GM19452 (cell line): ENCODE data around the gene DCHS1.

Experiments
- ATAC-seq: cut with Tn5 transposase; IDR thresholded peaks from one replicate; pipeline ENCODE4 v1.9.1; 2021; ENCODE audit not compliant: unreplicated experiment

DCHS1 gene

DNA sequence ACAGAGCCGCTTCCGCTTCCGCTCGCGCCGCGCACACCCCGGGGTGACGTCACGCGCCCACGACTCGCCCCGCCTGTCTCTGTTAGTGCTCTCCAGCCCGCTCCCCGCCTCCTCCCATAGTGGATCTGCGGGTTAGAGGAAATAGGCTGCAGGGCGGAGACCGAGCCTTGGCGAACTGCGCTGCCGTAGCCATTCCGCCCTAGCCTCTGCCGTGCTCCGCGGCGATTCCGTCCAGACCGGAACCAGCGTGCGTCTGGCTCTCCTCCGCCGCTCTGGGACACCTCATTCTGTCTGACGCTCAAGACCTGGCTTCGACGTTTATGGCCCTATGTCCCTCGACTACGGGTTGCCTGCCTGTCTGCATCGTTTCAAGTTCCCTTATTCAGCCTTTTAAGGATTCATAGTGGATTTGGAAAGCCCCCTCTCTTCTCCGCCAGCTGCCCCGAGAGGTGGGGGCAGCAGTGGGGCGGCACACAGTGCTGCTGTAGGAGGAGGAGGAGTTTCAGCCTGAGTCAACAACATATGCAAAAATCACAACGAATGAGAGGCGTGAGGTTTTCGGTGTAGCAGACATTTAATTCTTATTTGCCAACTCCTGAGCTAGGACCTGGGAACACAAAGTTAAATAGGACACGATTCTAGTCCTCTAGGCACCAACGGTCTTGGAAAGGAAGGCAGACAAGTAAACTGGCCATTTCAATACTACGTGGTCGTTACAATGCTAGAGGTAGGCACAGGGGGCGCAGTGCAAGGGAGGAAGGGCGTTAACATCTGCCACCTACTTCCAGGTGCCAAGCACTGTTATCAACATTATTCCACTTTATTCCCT, 43.2 kb downstream of the DCHS1 start, which contains the start of gene TAF10:
Gene TAF10 (minus strand): TSS at position 4 of the 829 bp plus-strand sequence. CDS start 27 bp downstream, outside the sequence.
- peak; percentile 91 for ATAC-seq

DNA sequence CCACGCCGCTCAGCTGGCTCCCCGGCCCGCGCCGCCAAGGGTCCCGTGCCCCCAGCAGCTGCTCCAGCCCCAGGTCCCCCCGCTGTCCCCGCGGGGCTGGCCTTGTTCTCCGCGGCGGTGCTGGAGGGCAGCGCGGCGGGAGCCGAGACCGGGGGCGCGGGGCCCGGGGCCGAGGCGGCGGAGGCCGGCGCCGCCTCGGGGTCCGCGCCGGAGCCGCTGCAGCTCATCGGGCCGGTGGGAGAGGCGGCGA, 43.7 kb downstream of the DCHS1 start:
- ATAC-seq: peak; percentile 15

DNA sequence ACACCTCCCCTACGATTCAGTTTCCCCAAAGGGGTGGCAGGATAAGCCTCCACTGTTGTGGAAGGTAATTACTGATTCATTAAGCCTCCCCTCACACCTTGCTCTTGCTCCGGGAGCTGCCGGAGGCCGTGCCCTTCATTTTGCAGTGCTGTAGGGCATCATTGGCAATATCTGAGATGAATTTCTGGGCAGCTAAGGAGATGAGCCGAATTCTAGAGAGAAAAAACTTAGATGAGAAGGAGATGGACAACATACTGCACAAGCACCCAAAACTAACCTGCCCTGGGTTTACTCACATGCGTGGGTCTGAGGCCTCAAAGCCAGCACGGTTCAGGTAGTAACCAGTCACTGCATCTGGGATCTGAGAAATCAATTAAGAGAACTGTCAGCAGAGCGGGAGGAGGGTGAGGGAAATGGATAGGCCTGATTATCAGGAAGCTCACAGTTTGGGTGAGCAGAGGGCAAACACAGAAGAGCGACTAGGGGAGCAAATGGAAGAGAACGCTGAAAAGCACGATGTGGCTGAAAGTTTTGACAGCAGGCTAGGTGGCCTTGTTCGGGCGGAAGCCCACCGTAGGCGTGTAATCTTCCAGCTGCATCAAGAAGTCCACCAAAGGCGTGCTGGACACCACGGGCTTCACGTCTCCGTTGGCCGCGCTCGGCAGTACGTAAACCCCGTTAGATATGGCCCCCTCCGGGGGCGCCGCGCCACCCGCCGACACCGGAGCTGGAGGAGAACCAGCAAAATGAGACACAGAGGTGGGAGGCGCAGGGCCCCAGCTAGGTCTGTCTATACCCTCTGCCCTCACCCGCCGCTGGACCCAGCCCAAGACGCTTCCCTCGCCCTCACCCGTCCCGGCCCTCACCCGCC, 44.3 kb downstream of the DCHS1 start:
- no peak for ATAC-seq

DNA sequence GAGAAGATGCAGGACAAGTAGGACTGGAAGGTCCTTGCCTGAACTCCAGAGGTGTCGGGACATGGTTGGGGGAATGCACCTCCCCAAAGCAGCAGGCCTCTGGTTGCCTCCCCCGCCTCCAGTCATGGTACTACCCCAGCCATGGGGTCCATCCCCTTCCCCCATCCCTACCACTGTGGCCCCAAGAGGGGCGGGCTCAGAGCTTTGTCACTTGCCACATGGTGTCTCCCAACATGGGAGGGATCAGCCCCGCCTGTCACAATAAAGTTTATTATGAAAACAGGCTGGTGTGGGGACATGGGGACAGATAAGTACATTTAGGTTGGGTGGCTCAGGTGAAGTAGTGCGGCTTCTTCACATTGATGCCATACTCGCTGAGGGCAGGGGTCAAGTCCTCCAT, 45.0 kb downstream of the DCHS1 start:
- no peak for ATAC-seq

DNA sequence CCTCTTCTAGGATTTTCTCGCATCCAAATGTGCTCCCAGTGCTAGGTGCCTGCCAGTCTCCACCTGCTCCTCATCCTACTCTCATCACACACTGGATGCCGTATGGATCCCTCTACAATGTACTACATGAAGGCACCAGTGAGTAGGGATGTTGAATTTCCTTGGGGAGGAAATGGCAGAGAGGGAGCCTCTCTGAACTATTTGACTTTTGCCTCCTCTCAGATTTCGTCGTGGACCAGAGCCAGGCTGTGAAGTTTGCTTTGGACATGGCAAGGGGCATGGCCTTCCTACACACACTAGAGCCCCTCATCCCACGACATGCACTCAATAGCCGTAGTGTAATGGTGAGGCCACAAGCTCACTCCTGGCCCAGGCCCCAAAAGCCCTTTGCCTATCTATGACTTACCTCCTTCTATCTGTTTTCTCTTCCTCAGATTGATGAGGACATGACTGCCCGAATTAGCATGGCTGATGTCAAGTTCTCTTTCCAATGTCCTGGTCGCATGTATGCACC, 46.0 kb downstream of the DCHS1 start:
- no peak for ATAC-seq

DNA sequence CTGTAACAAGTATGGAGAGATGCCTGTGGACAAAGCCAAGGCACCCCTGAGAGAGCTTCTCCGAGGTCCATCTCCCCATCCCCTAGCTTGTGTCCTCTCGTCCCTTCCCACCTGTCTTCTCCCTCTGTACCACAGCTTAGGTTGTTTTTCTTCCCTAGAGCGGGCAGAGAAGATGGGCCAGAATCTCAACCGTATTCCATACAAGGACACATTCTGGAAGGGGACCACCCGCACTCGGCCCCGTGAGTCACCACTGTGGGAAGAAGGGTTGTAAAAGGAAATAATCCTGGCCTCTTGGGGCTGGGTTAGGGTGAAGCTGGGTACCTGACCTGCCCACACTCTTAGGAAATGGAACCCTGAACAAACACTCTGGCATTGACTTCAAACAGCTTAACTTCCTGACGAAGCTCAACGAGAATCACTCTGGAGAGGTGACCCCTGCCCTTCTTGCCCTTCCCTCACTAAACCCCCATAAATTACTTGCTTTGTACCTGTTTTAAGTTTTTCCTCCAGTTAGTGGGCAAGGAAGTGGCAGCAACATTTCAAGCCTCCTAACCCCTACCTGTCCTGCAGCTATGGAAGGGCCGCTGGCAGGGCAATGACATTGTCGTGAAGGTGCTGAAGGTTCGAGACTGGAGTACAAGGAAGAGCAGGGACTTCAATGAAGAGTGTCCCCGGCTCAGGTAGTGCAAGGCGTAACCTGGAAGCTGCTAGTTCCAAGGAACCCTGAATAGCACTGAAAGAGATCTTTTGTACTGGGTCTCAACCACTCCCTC, 46.7 kb downstream of the DCHS1 start:
- ATAC-seq: no peak

DNA sequence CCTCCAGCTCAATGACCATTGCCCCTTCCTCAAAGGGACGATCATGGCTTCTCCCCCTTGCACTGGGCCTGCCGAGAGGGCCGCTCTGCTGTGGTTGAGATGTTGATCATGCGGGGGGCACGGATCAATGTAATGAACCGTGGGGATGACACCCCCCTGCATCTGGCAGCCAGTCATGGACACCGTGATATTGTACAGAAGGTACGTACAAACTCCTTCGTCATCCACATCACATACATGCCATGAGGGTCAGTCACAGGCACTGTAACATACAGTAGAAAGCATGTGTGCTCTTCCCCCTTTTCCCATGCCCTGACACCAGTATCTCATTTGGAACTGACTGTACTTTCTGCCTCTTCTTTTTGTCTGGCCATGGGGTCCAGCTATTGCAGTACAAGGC, 47.6 kb downstream of the DCHS1 start:
- ATAC-seq: no peak

DNA sequence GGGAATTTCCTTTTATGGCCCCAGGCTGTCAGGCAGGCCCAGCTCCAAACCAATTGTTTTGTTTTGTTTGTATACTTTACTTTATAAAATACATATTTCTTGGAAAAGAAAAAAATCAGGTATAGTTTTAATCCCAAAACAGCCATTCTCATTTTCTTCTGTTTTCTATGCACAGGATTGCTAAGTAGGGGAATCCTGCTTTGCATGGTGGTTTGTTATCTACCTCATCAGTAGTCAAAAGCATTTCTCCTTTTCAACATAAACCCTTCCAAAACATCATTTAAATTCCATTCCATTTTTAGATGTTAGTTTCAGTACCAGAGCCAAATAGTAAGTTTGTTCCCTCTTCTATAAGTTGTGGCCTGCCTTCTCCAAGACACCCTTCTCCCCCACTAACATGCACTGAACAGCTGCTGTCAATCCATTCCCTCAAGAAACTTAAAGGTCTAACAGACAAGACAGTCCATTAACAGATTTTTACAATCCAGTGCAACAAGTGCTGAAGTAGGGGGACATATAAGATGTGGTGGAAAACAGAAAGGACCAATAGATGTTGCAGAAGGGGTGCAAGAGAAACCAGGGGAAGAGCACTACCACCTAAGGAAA, 48.3 kb downstream of the DCHS1 start:
- ATAC-seq: no peak

DNA sequence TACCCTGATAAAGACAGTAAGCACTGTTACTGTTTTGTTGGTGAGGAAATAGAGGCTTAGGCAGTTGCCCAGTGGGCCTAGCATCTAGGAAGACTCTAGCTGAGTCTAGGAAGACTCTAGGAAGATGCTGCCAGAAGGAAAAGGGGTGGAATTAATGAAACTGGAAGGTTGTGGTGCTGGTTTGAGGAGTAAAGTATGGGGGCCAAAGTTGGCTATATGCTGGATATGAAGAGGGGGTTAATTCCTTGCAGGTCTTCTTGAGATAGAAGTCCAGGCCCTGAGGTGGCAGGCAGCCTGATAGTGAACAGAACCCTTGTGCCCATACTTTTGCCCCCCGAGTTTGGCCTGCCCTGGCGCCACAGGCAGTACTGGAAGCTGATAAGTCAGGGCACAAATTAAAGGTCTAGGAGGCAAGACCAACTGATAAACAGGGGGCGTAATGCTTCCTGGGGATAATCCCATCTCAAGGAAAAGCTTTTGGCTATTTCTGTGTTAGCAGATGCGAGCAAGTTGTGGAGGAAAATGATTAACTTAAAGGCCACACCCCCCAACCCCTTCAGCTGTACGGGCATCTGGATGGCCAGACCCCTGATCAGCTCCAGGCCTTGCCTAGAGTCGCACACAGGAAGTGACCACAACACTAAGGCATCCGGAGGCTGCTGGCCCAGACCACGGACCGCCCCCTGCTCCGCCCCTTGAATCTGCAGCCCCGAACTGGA, 49.0 kb downstream of the DCHS1 start:
- ATAC-seq: peak; percentile 41

DNA sequence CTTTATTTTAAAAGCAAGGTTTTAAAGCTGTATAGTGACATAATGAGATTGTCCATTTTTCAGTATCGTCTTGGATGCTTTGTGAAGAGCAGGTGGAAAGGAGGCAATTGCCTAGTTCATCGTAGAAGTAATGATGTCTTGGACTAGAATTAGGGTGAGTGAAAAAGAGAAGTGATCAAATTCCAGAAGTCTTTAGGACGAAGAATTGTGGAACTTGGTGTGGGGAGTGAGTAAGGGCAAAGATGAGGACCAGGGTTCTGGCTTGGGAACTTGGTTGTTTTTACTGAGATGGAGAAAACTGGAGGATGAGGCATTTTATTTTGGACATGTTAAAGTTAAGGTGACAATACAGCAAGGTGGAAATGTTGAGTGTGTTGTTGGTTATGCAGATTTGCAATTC, 50.8 kb downstream of the DCHS1 start:
- no peak for ATAC-seq

DNA sequence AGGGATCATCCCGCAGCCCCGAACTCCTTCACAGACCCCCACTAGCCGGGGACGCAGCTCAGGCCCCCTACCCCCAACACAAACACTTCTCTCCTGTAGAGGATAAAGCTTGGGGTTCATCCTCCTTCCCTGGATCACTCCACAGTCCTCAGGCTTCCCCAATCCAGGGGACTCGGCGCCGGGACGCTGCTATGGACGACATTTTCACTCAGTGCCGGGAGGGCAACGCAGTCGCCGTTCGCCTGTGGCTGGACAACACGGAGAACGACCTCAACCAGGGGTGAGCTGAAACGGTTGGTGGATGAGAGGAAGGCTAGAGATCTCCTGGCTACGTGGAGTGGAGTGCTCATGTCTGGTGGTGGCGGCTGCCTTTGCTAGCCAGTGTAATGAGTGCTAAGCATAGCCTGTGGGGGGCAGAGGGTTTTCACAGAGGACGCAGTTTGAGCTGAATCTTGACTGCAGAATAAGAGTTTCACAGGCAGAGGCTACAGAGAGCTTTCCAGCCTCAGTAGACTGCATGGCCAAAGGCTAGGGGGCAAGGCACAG, 51.5 kb downstream of the DCHS1 start:
- ATAC-seq: peak; percentile 36

DNA sequence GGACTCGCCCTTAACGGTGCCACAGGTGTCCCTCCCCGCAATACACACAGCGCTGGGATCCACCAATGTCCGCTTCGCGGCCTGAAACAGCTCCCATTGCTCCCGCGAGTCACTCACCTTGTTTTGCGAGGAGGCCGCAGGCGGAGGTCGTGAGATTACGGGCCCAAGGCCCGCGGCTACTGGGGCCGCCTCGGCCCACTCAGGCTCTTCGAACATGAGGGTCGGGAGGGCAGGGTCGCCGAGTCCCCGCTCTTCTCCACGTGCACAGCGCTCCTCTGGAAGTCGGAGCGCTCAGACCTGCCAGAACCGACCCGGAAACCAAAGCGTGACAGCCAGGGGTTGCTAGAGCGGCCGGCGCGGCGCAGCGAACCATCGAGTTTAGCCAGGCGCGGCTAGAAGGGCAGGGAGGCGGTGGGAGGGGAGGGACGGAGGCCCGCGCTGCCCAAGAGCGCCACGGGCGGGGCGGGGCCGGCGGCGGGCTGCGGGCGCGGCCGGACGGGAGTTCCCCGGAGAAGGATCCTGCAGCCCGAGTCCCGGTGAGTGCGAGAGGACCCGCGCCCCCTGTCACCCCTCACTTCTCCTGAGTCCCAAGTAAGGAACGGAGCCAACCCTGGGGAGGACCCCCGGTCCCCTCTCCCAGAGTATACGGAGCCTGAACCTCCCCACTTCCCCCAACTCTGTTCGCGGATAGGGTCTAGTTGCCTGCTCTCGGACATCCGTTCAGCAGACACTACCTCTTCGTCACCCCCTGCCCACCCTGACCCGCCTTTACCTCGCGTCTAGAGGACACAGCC, 52.1 kb downstream of the DCHS1 start, which contains the start of the genes ILK and RRP8:
Gene ILK (plus strand): TSS at position 488 of the 794 bp plus-strand sequence. CDS start 498 bp downstream, outside the sequence.
Gene RRP8 (minus strand): TSS at position 330 of the 794 bp plus-strand sequence. CDS start 114 bp downstream, at position 216.
- ATAC-seq: peak; percentile 75

DNA sequence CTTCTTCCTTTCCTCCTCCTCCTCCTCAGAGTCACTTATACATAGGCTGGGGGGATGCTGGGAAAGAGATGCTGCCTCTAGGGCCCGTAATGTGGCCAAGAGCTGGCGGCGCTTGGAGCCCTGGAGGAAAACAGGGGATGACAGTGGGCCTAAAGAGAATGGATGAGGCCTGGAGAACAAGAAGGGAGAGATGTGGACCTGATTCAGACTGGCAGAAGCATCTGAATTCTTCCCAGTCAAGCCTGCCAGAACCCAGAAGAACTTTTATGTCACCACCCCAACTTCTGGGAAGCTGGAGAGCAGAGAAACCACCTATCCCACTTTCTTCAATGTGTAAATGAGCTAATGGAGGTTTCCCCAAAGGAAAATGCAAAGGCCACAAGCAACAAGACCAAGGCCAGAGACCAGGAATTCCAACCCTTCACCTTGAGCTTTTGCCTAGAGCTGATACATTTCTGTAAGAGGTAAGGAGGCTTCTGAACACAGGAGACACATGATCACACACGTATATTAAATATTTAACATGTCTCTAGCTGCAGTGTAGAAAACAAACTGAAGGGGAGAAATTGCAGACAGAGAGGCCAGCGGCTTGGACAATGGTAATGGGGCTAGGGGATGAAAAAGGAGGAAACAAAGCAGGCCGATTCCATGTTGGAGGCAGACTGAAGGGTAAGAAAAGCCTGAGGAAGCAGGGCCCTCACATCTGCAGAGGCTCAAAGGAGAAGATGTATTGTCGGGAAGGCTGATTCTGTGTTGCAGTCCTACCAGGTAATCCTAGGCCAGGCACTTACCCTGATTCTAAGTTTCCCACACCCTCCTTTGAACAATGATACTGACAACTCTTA, 53.3 kb downstream of the DCHS1 start:
- ATAC-seq: no peak

DNA sequence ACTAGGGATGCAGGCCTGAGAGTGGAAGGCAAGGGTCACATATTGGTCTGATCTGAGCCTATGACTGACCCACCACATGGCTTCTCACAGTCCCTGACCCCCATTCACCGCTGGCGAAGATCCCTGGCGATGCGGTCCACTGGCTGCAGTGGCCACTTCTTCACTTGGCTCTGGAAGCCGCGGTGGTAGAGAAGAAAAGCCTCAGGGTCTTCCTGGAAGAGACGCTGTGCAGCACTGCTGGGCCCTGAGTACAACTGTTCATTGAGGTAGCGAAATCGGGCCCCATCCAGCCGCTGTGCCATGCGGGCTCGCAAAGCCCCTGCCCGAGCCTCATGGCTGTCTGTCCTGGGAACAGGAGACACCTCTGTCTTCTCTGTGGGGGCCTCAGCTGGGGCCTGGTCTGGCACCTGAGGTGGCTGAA, 54.6 kb downstream of the DCHS1 start:
- ATAC-seq: no peak

DNA sequence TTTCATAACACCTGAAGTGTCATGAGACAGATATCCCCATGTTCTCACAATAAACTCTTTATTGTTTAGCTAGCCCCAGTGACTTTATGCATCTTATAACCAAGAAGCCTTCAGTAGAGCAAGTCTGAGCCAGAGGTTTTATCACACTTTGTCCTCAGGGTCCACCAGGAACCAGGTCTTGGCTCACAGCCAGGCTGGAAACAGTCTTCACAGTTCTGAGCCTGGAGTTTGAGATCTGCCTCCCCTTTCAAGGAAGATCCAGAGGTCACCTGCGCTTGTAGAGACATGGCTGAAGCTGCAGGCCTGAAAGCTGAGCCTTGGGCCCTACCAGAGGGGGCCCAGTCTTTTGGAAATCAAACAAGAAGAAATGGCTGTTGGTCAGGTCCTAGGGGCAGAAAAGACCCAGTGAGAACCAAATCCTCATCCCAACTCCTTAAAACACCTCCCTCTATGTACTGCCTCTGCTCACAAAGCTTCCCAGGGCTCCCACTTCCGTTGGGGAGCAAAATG, 55.7 kb downstream of the DCHS1 start:
- ATAC-seq: no peak

DNA sequence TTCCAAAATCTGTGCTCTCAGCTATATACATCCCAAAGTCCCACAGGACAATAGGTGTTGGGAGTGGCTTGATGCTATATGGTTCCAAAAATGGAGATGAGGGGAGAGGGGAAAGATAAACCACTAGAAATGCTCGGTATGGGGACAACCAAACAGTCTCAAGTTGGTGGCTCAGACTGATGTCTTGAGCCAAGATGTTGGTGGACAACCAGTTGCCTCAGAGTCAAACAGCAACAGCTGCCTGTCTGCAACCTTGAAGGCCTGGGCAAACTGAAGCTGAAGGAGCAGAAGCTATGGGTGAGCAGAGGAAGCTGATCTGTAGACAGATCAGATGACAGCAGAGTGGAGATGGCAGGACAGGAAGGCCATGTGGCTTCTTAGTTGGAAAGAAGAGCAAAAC, 56.2 kb downstream of the DCHS1 start:
- no peak for ATAC-seq

DNA sequence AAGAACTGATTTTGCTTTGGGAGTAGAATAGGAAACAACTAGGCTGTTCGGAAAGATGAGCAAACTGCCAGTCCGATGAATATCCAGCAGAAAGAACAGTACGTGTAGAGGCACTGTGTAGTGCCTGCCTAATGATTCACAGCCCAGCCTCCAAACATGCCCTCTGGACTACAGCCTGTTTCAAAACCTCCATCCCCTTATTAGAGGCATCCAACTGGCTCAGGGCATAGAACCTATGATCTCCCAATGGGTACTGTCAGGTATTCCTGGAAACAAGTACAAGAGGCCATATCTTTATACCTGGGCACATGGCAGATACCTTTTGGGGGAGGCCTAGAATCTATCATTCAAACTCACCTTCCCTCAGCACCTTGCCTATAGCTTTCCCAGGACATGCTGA, 57.1 kb downstream of the DCHS1 start:
- no peak for ATAC-seq
